GM21737 (cell line): ENCODE measurements around the gene GOLGA8T.
"Not testable (repeated sequence)": the region's sequence is repeated elsewhere in the genome, so short reads cannot be mapped to it uniquely, and the experiment has no call there.

Experiments used
- ATAC-seq: cut with Tn5 transposase; IDR thresholded peaks from one replicate; pipeline ENCODE4 v1.9.1; 2021; ENCODE audit warnings: mild to moderate bottlenecking, moderate library complexity; ENCODE audit not compliant: unreplicated experiment

GOLGA8T gene, protein sequence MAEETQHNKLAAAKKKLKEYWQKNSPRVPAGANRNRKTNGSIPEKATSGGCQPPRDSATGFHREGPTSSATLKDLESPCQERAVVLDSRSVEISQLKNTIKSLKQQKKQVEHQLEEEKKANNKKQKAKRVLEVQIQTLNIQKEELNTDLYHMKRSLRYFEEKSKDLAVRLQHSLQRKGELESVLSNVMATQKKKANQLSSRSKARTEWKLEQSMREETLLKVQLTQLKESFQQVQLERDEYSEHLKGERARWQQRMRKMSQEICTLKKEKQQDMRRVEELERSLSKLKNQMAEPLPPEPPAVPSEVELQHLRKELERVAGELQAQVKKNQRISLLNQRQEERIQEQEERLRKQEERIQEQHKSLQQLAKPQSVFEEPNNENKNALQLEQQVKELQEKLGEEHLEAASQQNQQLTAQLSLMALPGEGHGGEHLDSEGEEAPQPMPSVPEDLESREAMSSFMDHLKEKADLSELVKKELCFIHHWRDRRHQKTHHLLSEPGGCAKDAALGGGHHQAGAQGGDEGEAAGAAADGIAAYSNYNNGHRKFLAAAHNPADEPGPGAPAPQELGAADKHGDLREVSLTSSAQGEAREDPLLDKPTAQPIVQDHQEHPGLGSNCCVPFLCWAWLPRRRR

DNA sequence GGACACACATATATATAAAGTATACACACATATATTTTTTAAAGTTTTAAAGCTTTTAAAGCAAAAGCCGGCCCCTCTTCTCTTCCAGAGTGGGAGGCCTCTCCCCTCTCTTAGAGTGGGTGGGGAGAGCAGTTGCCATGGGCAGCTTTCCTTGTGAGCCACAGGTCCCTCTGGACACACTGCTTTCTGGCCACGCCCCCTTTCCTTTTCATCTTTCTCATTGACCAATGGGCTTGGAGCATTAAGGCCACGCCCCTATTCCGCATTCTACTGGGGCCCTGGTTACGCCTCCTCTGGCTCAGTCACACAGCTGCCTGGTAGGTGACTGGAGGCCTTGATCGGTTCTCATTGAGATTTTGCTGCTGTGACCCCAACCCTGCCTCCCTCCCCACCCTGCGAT lies at the start of gene GOLGA8T:
Gene GOLGA8T, plus strand, starts transcription at position 301 of the 400 bp plus-strand sequence. Its CDS starts 98 bp downstream, at position 399.
- ATAC-seq: not testable (repeated sequence)

DNA sequence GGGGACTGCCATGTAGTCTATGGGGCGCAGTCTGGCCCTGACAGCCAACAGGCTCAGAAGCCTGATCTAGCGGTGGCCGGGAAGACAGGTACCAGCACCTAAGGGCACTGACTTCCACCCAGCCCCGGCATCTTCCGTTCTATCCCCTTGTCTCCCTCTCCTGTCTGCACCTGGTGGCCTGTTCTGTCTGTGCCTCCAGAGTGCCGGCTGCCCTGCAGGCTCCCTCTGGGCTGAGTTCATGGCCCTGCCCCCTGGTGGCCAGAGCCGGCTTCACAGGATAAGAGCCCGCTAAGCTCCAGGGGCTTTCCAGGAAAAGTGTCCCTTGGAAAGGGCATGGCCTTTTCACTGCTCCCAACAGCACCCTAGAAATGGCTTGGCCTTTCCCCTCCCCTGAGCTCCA lies 37.0 kb upstream of the GOLGA8T start:
- not testable (repeated sequence) for ATAC-seq

DNA sequence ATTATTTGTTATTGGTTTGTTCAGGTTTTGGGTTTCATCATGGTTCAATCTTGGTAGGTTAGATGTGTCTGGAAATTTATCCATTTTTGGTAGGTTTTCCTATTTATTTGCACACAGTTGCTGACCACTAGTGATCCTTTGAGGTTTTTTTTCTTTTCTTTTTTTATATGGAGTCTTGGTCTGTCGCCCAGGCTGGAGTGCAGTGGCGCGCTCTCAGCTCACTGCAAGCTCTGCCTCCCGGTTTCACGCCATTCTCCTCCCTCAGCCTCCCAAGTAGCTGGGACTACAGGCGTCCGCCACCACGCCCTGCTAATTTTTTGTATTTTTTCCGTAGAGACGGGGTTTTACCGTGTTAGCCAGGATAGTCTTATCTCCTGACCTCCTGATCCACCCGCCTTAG lies 32.0 kb upstream of the GOLGA8T start:
- ATAC-seq: not testable (repeated sequence)

DNA sequence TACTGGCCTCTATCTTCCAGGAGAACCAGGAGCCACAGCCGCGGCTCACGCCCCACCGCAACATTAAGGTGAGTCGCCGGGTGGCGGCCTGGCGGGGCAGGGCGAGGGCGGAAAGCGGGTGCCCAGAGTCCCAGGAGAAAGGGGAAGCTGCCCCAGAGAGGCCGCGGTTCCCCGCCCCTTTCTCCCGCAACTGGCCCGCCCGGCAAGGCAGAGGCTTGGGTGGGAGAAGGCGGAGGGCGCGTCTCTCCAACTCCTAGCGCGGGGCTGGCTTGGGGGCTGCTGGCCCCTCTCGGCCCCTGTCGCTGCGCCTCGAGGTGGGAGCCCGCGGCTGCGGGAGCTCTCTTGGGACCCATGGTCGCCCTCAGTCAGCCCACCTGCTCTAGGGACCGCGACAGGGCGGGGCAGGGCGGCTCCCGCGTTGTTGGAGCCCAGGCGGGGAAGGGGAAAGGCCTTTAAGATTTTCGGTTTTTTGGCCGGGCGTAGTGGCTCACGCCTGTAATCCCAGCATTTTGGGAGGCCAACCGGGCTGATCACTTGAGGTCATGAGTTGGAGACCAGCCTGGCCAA lies 30.8 kb upstream of the GOLGA8T start:
- not testable (repeated sequence) for ATAC-seq

DNA sequence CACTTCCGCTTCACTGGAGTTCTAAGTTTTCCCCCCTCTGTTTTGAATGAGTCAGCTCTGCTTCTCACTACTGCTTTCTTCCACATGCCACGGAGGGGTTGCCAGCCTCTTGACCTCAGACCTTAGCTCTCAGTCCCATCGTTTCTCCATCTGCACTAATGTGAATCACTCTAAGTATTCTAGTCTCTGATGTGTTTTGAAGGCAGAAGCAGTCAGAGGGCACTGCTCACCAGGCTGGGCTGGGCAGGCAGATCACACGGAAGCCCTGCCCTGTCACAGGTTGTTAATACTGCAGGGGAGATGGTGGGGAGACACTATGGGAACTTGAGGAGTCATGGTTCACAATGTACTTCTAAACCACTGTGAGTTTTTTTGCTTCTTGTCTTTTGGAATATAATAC lies 24.3 kb upstream of the GOLGA8T start:
- not testable (repeated sequence) for ATAC-seq

DNA sequence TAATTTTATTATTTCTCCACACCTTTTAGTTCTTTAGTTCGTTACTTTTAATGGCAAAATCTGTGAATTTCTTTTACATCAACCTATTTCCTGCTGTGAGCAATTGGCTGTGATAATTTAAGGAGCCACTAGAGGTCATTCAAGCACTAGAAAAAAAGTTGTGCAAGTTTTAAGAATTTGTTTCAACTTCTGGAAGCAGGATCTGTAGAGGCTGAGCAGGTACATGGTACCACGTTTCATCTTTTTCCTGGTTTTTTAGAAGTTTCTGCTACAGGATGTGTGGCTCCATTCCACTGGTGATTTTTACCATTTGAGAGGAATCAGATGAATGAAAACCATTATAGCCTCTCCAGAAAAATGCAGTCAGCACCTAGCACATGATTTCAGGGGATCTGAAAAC lies 4.8 kb upstream of the GOLGA8T start:
- not testable (repeated sequence) for ATAC-seq

DNA sequence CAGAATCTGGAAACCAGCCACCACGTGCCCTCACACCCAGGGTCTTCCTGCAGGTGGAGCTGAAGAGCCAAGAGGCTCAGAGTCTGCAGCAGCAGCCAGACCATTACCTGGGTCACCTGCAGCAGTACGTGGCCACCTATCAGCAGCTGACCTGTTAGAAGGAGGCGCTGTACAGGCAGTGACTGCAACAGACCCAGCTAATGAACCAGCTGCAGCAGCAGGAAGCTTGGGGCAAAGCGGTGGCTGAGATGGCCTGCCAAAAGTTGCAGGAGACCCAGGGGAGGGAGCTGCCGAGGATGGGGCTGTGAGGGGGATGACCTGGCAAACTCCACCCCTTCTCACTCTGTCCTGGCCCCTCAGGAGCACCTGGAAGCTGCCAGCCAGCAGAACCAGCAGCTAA lies 8.4 kb downstream of the GOLGA8T start:
- not testable (repeated sequence) for ATAC-seq

DNA sequence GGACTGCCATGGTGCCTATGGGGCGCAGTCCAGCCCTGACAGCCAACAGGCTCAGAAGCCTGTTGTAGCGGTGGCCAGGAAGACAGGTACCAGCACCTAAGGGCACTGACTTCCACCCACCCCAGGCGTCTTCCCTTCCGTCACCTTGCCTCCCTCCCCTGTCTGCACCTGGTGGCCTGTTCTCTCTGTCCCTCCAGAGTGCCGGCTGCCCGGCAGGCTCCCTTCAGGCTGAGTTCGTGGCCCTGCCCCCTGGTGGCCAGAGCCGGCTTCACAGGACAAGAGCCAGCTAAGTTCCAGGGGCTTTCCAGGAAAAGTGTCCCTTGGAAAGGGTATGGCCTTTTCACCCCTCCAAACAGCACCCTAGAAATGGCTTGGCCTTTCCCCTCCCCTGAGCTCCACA lies 15.0 kb downstream of the GOLGA8T start:
- not testable (repeated sequence) for ATAC-seq

DNA sequence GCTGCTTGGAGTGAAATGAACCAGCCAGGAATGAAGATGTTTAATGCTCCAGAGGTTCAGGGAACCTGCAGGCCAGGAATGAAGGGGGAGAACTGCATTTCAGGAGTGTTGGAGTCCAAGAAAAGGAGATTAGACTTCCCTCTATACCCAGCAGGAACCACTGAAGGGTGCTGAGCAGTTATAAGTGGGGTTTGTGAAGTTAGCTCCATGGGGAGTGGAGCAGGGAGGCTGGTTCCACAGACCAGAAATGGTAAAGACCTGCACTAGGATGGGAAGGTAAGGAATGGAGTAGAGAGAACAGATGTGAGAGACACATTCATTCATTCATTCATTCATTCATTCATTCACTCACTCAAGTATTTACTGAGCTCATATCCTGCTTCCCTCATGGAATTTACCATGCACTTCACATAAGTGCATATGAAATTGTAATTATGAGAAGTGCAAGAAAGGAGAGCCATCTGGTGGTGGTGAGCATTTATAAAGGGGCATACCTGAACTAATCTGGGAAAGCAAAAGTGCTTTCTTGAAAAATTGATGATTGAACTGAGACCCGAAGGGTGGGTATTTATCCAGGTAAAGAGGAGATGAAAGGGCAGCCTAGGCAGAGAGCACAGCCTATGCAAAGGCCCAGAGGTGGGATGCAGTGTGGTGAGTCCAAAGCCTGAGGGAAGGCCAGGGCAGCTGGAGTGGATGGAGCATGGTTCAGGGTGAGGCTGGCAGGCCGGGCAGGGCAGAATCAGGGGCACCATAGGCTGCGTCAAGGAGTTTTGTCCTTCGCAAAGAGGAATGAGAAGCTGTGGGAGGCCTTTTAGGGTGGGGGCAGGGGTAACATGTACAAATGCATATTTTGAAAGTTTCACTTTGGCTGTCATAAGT lies 27.9 kb downstream of the GOLGA8T start:
- ATAC-seq: not testable (repeated sequence)

DNA sequence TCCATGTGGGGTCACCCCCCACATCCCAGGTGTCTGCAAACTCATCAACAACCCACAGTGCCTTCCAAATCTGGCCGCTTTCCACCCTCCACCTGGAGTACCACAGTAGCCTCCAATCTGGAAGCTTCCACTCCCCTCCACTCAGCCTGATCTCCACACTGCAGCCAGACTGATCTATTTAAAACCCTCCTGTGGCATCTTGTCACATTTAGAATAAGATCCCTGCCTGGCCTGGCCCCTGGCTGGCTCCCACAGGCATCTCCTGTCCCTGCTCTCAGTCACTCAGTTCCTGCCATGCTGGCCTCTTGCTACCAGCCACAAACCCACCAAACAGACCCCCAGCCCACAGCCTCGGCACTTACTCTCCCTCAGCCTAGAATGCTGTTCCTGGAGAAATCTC lies 28.9 kb downstream of the GOLGA8T start:
- ATAC-seq: not testable (repeated sequence)

DNA sequence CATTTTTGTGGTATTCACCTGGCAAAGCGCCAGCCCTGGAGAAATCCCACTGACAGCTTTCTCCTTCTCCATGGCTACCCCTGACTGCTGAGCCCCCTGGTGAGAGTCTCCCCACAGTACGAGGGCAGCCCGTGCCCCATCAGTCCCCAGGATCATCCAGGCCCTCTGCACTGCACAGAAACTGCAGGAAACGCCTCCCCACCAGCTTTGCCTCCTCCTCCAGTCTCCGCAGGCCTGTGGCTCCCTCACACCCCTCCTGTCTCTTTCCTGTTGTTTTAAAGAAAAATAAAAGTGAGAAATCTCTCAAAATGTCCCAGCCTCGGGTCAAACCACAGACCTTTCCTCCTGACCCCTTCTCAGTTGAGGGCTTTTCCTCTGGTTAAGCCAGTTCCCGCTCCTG lies 29.4 kb downstream of the GOLGA8T start:
- ATAC-seq: not testable (repeated sequence)

DNA sequence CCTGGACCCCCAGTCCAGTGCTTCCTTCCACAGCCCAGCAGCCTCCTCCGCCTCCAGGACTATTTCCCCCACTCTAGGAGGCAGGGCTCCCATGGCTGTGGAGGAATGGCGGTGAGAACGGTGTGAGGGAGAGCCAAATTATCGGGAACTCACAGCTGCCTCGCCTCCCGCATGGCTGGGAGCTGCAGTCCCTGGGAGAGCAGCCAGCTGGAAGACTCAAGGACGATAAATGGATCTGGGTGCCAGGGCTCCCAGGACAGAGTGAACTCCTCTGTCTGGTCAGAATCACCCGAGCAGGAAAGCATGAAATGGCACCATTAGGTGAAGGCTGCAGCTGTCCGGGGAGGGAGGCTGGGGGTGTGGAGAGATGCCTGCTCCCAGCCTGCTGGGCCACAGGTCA lies 32.6 kb downstream of the GOLGA8T start:
- ATAC-seq: not testable (repeated sequence)

DNA sequence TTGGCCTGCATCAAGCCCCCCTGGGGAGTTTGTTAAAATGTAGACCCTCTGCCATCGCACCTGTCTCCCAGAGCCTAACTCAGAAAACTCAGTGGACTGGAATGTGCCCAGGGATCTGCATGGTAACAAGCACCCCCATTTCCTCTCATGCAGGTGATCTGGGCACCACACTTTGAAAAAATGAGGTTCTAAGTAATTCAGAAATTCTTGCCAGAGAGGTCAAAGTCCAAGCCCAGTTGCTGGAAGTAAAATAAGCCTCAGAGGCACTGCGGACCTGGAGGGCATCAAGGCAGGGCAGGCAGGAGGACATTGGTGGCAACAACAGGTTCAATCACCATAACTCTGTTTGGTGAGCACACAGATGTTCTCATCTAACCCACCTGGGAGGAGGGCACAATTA lies 33.0 kb downstream of the GOLGA8T start:
- ATAC-seq: not testable (repeated sequence)

DNA sequence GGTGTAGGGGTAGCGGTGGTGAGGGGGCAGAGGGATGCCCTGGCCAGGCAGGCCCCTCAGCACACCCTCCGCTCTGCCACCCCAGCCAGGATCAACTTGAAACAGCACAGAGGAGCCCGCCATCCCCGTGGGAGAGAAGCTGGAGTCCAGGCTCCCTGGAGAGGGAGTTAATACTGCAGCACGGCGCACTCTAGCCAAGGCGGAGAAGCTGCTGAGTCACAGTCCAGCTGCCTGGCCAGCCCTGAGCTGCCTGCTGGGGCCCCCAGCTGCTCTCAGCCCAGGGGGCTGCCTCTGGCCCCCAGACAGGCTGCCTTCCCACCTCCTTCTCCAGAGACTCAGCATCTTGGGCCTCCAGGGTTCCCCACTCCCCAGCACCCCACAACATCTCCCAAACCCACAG lies 36.6 kb downstream of the GOLGA8T start:
- not testable (repeated sequence) for ATAC-seq

DNA sequence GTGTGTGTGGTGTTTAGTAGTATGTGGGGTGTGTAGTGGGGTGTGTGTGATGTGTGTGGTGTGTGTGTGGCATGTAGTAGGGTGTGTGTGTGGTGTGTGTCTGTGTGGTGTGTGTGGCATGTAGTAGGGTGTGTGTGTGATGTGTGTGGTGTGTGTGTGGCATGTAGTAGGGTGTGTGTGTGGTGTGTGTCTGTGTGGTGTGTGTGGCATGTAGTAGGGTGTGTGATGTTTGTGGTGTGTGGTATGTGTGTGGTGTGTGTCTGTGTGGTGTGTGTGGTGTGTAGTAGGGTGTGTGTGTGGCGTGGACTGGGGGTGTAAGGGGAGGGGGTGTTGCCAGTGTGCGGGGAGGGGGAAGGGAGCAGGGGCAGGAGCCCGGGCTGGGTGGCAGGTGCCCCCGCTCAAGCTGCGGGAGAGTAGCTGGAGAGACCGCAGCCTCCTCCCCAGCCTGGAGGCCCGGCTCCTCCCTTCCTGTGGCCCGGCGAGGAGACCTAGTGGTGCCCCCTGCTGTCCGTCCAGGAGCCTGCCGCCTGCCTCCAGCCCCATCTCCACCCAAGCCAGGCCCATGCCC lies 38.3 kb downstream of the GOLGA8T start:
- ATAC-seq: peak; percentile 58

DNA sequence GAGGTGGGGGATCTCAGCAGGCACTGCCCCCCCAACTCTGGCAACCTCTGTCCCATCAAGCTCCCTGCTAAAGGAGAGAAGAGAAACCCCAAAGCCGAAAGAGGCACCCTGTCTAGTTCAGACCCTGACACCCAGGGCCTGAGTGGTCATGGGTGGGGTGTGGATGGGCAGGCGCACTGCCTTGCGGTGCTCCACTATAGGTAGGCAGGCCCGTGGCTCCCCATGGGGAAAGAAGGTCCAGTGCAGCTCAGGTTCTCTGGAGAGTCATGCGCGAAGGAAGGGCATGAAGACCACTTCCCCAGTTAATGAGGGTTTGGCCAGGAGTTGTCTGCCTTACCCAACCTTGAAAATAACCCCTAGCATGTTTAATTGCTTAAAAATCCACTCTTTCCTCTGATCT lies 40.4 kb downstream of the GOLGA8T start:
- not testable (repeated sequence) for ATAC-seq

DNA sequence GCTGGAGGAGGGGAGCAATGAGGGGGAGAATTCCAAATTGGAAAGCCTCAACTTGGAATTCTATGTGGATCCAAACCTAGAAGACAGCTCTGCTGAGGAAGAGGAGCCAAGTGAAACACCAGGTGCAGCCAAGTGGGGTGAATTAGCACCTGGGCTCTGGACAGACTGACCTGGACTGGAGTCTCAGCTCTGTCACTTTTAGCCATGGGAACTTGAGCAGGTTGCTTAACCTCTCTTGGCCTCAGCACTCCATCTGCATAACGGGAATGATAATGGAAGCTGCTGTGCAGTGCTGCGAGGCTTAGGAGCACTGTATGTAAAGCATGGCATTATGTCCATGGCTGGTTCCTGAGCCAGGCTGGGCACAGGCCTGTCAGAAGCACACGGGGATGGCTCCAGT lies 41.8 kb downstream of the GOLGA8T start:
- ATAC-seq: not testable (repeated sequence)

DNA sequence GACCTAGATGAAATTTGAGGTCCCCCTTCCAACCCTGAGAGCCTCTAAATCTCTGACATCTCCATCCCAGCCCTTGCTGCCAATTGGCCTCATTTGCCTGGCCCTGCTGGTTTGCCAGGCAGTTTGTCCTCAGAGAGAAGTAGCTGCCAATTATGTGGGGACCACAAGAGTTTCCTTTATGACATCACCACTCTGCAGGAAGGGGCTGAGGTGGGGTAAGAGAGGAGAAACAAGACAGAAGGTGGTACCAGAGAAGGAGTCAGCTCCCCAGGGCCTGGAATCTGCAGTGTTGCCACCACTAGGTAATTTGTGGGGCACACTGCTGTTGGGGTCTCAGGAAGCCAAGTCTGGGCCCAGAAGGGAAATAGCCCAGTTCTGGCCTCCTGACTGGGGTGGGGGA lies 45.0 kb downstream of the GOLGA8T start:
- ATAC-seq: not testable (repeated sequence)

DNA sequence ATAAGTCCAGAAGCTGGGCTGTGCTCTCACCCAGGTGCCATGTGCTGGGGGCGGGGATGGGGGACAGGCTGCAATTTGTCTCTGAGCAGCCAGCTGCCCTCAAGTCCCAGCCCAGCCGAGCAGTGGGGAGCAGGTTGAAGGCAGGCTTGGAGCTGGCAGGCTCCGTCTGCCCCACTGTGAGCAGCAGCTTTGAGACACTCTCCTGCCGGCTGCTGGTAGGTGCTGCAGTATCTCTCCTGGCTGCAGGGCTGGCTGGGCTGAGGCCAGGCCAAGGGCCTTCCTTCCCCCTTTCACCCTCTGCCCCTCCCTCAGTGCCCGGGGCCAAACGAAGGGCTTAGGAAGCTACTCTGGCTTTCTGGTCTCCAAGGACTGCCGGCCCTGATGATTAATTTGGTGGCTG lies 50.6 kb downstream of the GOLGA8T start:
- not testable (repeated sequence) for ATAC-seq

DNA sequence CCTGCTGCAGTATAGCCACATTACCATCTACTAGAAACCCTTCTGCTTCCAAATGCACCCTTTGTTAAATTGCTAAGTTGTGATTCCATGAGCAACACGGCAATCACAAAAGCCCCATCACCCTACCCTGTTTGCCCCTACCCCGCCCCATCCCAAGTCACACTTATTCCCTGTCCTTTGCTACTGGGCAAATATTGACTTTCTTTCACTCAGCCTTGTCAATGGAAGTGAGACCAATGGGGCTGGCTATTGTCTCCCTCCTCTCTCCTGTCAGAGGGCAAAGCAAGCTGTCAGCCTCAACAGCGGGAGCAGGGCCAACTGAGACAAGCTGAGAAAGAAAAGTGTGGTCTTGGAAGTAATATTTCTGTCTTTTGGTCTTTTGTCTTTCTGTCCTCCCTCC lies 52.6 kb downstream of the GOLGA8T start:
- not testable (repeated sequence) for ATAC-seq
